ENCODE data around the gene ZNF226. TPM values are rescaled to one million over a fixed set of nuclear protein-coding genes. Genes with fewer than 3 reads are reported as not detected.
"Not testable (repeated sequence)": the region's sequence is repeated elsewhere in the genome, so short reads cannot be mapped to it uniquely, and the experiment has no call there.

ZNF226 gene
- total RNA-seq, 6 donors from 2014 or later: 6.8 to 25.8 (median 14.4) TPM

DNA sequence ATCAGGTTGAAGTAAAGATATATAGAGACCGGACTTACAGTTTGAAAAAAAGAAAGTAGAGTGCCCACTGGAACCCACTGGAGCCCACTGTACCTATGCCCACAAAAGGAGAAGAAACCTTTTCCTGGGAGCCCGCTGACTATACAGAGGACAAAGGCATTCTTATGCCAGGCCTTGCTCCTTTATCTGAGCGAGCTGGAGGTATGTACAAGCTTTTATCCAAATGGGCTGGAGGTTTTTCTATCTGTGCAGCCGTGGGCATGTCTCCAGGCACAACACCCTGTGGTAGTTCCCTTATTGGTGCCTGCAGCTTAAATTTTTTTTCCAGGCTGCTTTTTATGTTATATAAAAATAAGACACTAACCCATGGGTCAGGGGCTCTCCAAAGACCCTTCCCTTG, 15.1 kb upstream of the ZNF226 start:
- WGBS, 2 donors: 90 to 92% methylated on average over 4 of the region's 4 CpGs
- Histone ChIP-seq H3K36me3 (peaks cover 39 to 98% (median 76%) of the 10 kb centered on the region in 4 donors), H3K4me1 (no peaks in the 10 kb centered on the region), H3K4me3 (no peak overlapping the region), H3K27me3 (no peaks in the 10 kb centered on the region), H3K27ac (no peak overlapping the region), H3K9me3 (peaks cover 16 to 40% (median 33%) of the 10 kb centered on the region in 4 donors)
- no peak for TF ChIP-seq POLR2AphosphoS5 (IDR thresholded peaks at IDR 0.05)
- TF ChIP-seq EP300 (IDR thresholded peaks at IDR 0.05): no peak
- TF ChIP-seq POLR2A (IDR thresholded peaks at IDR 0.05): no peak
- TF ChIP-seq, protein P1, sequence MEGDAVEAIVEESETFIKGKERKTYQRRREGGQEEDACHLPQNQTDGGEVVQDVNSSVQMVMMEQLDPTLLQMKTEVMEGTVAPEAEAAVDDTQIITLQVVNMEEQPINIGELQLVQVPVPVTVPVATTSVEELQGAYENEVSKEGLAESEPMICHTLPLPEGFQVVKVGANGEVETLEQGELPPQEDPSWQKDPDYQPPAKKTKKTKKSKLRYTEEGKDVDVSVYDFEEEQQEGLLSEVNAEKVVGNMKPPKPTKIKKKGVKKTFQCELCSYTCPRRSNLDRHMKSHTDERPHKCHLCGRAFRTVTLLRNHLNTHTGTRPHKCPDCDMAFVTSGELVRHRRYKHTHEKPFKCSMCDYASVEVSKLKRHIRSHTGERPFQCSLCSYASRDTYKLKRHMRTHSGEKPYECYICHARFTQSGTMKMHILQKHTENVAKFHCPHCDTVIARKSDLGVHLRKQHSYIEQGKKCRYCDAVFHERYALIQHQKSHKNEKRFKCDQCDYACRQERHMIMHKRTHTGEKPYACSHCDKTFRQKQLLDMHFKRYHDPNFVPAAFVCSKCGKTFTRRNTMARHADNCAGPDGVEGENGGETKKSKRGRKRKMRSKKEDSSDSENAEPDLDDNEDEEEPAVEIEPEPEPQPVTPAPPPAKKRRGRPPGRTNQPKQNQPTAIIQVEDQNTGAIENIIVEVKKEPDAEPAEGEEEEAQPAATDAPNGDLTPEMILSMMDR (IDR thresholded peaks at IDR 0.05): no peak
- ATAC-seq (ENCODE audit: low FRiP score in 2 of 2) (no peak), DNase-seq (no peak)

DNA sequence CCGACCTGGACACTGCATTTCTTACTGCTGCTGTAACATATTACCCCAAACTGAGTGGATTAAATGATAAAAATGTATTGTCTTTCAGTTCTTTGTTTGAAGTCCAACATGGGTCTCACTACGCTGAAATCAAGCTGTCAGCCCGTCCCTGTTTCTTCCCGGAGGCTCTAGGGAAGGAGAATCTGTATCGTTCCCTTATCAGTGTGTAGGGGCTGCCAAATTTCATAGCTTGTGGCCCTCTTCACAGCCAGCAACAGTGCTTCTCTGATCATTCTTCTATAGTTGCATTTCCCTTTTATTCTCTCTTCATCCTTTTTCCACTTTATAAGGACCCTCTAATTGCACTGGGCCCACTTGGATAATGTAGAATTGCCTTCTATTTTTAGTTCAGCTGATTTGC, 13.4 kb upstream of the ZNF226 start:
- no peak overlapping the region for H3K27ac ChIP-seq
- ATAC-seq (ENCODE audit: low FRiP score in 2 of 2) (no peak), DNase-seq (no peak)
- peaks cover 44 to 98% (median 76%) of the 10 kb centered on the region in 4 donors for H3K36me3 ChIP-seq
- TF ChIP-seq POLR2A (IDR thresholded peaks at IDR 0.05) (no peak), EP300 (IDR thresholded peaks at IDR 0.05) (no peak), POLR2AphosphoS5 (IDR thresholded peaks at IDR 0.05) (no peak)
- TF ChIP-seq, protein P1 (IDR thresholded peaks at IDR 0.05): no peak
- H3K4me3 ChIP-seq: no peak overlapping the region
- 95 to 99% methylated on average over 5 of the region's 5 CpGs for WGBS, 2 donors
- H3K4me1 ChIP-seq: no peaks in the 10 kb centered on the region
- H3K9me3 ChIP-seq: peaks cover 33 to 55% (median 49%) of the 10 kb centered on the region in 4 donors
- no peaks in the 10 kb centered on the region for H3K27me3 ChIP-seq

DNA sequence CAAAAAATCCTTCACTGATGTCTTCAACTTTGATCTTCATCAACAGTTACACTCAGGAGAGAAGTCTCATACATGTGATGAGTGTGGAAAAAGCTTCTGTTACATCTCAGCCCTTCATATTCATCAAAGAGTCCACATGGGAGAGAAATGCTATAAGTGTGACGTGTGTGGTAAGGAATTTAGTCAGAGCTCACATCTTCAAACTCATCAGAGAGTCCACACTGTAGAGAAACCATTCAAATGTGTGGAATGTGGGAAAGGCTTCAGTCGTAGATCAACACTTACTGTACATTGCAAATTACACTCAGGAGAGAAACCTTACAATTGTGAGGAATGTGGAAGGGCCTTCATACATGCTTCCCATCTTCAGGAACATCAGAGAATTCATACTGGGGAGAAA, 8.4 kb upstream of the ZNF226 start:
- WGBS, 2 donors: 95% methylated on average over 2 of the region's 2 CpGs
- no peaks in the 10 kb centered on the region for H3K27me3 ChIP-seq
- no peak overlapping the region for H3K27ac ChIP-seq
- no peak for ATAC-seq (ENCODE audit: low FRiP score in 2 of 2)
- DNase-seq: no peak
- H3K36me3 ChIP-seq: peaks cover 23 to 64% (median 48%) of the 10 kb centered on the region in 4 donors
- peaks cover 70 to 93% (median 90%) of the 10 kb centered on the region in 4 donors for H3K9me3 ChIP-seq
- H3K4me3 ChIP-seq: no peak overlapping the region
- H3K4me1 ChIP-seq: no peaks in the 10 kb centered on the region
- TF ChIP-seq, protein P1 (IDR thresholded peaks at IDR 0.05): no peak
- TF ChIP-seq POLR2AphosphoS5 (IDR thresholded peaks at IDR 0.05) (no peak), EP300 (IDR thresholded peaks at IDR 0.05) (no peak), POLR2A (IDR thresholded peaks at IDR 0.05) (no peak)

DNA sequence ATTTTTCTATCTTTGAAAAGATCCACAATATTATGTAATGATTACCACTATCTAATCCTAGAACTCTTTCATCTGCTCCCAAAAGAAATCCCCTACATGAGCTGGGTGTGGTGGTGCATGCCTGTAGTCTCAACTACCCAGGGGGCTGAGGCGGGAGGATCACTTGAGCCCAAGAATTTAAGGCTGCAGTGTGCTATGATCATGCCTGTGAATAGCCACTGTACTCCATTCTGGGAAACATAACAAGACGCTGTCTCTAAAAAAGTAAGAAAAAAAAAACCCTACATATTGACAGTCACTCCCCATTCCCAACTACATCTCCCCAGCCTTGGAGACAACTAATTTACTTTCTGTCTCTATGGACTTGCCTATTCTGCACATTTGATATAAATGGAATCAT, 1.1 kb upstream of the ZNF226 start:
- peaks cover 0 to 21% (median 9%) of the 10 kb centered on the region in 4 donors for H3K4me1 ChIP-seq
- no peak overlapping the region for H3K27ac ChIP-seq
- ATAC-seq (ENCODE audit: low FRiP score in 2 of 2) (no peak), DNase-seq (no peak)
- peaks cover 24 to 84% (median 60%) of the 10 kb centered on the region in 4 donors for H3K9me3 ChIP-seq
- H3K27me3 ChIP-seq: no peaks in the 10 kb centered on the region
- TF ChIP-seq, protein P1 (IDR thresholded peaks at IDR 0.05): no peak
- TF ChIP-seq EP300 (IDR thresholded peaks at IDR 0.05): no peak
- TF ChIP-seq POLR2AphosphoS5 (IDR thresholded peaks at IDR 0.05): no peak
- no peak for TF ChIP-seq POLR2A (IDR thresholded peaks at IDR 0.05)
- peaks cover 12 to 24% (median 16%) of the 10 kb centered on the region in 4 donors for H3K36me3 ChIP-seq
- 92 to 96% methylated on average over 2 of the region's 2 CpGs for WGBS, 2 donors
- no peak overlapping the region for H3K4me3 ChIP-seq

DNA sequence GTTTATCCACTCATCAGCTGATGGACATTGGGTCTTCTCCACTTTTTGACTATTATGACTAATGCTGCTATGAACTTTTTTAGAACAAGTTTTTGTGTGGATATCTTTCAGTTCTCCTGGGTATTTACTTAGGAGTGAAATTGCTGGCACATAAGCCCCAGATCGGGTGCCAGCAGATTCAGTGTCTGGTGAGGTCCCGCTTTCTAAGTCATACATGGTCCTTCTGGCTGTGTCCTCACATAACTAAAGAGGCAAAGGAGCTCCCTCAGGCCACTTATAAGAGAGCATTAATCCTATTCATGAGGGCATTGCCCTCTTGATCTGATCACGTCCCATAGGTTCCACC, 600 bp upstream of the ZNF226 start:
- peak overlapping the region in 3 of 4 donors; percentile 79 to 83 (median 80) for H3K4me3 ChIP-seq
- TF ChIP-seq POLR2AphosphoS5 (IDR thresholded peaks at IDR 0.05): no peak
- TF ChIP-seq, protein P1 (IDR thresholded peaks at IDR 0.05): no peak
- no peak for TF ChIP-seq EP300 (IDR thresholded peaks at IDR 0.05)
- no peak for TF ChIP-seq POLR2A (IDR thresholded peaks at IDR 0.05)
- WGBS, 2 donors: 61 to 70% methylated on average over 3 of the region's 3 CpGs
- H3K9me3 ChIP-seq: peaks cover 23 to 79% (median 59%) of the 10 kb centered on the region in 4 donors
- ATAC-seq (ENCODE audit: low FRiP score in 2 of 2) (no peak), DNase-seq (no peak)
- peak overlapping the region; percentile 78 to 89 (median 84) for H3K27ac ChIP-seq
- peaks cover 0 to 21% (median 9%) of the 10 kb centered on the region in 4 donors for H3K4me1 ChIP-seq
- peaks cover 13 to 29% (median 18%) of the 10 kb centered on the region in 4 donors for H3K36me3 ChIP-seq
- no peaks in the 10 kb centered on the region for H3K27me3 ChIP-seq

DNA sequence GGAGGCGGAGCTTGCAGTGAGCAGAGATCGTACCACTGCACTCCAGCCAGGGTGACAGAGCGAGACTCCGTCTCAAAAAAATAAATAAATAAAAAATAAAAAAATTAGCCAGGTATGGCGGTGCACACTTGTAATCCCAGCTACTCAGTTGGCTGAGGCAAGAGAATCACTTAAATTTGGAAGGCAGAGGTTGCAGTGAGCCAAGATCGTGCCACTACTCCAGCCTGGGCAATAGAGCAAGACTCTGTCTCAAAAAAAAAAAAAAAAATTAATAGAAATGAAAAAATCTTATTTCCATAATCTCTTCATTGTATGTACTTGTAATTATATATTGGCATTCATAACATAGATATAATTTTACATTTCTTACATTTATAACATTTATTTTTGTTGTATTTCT, 5.8 kb downstream of the ZNF226 start:
- Histone ChIP-seq H3K4me1 (peaks cover 0 to 13% (median 7%) of the 10 kb centered on the region in 4 donors), H3K36me3 (peaks cover 69 to 93% (median 79%) of the 10 kb centered on the region in 4 donors), H3K9me3 (peaks cover 62 to 86% (median 83%) of the 10 kb centered on the region in 4 donors)
- DNase-seq; ATAC-seq (ENCODE audit: low FRiP score in 2 of 2); H3K27ac ChIP-seq; H3K4me3 ChIP-seq; H3K27me3 ChIP-seq: not testable (repeated sequence)
- 94 to 97% methylated on average over 6 of the region's 6 CpGs for WGBS, 2 donors

Data from upper lobe of left lung (tissue), 6 donors.